HepG2 (cell line): Measurements from ENCODE around the gene KLF16. TPM values are rescaled to one million over a fixed set of nuclear protein-coding genes. Genes with fewer than 3 reads are reported as not detected.

ENCODE experiments used
- GABPB1 ChIP-seq: IDR thresholded peaks from 2 replicates; pipeline ENCODE4 v1.6.1; 2016; ENCODE audit warnings: mild to moderate bottlenecking, missing genetic modification reagents, moderate library complexity, missing compliant biosample characterization
- MZF1 ChIP-seq: sonication (generic); formaldehyde crosslinking; IDR thresholded peaks from 2 replicates; pipeline ENCODE4 v1.8.1; 2023; ENCODE audit warnings: mild to moderate bottlenecking, missing genetic modification reagents, borderline replicate concordance
- NFKBIZ ChIP-seq: IDR thresholded peaks from 2 replicates; pipeline ENCODE4 v1.6.1; 2018; ENCODE audit warnings: missing genetic modification reagents, missing compliant biosample characterization
- SMAD3 ChIP-seq: sonication (generic); formaldehyde crosslinking; IDR thresholded peaks from 2 replicates; pipeline ENCODE4 v1.4.0; 2020; ENCODE audit warnings: missing genetic modification reagents
- SP2 ChIP-seq: sonication (generic); formaldehyde crosslinking; IDR thresholded peaks from 2 replicates; pipeline ENCODE4 v1.5.1; 2020; ENCODE audit warnings: mild to moderate bottlenecking, missing genetic modification reagents
- ZBTB38 ChIP-seq: sonication (generic); formaldehyde crosslinking; IDR thresholded peaks from 2 replicates; pipeline ENCODE4 v1.5.1; 2020; ENCODE audit warnings: mild to moderate bottlenecking, missing genetic modification reagents
- ZNF670 ChIP-seq: sonication (generic); formaldehyde crosslinking; IDR thresholded peaks from 2 replicates; pipeline ENCODE4 v1.8.0; 2022; ENCODE audit warnings: mild to moderate bottlenecking, missing genetic modification reagents, borderline replicate concordance
- polyA plus RNA-seq, 8 experiments: library from polyadenylated mRNA; depleted of rRNA in 3 of 8; stranded (reverse) in 7 of 8; unstranded in 1 of 8; fragments of >200 nt; fragmentation: Illumina TruSeq in 4 of 8; extraction: Trizol in 4 of 8; gene quantifications; 2 replicates each; pipeline versions ENCODE4 v1.2.1 to v1.2.3, GENCODE V29; 2011 to 2016; ENCODE audit warnings: low read depth in 4 of 8, missing spikeins in 1 of 8, mixed read lengths in 1 of 8; ENCODE audit not compliant: insufficient read depth in 1 of 8
- total RNA-seq, 5 experiments: library from RNA; depleted of rRNA; stranded (reverse); fragments of >200 nt; fragmentation: Illumina TruSeq; extraction: Trizol; gene quantifications; 2 replicates each; pipeline ENCODE4 v1.2.3, GENCODE V29; 2016; ENCODE audit warnings: low read depth in 1 of 5
- TF ChIP-seq, protein P1 (sequence below): sonication (generic); formaldehyde crosslinking; conservative IDR thresholded peaks from 2 replicates; pipeline ENCODE4 v1.8.0; 2022; ENCODE audit warnings: mild to moderate bottlenecking, moderate library complexity, missing genetic modification reagents
- TF ChIP-seq, protein P2 (sequence below): sonication (generic); formaldehyde crosslinking; IDR thresholded peaks from 2 replicates; pipeline ENCODE4 v1.4.0; 2020; ENCODE audit warnings: missing genetic modification reagents, borderline replicate concordance
- TF ChIP-seq, protein P3 (sequence below): sonication (generic); formaldehyde crosslinking; IDR thresholded peaks from 2 replicates; pipeline ENCODE4 v1.4.0; 2020; ENCODE audit warnings: missing genetic modification reagents
- TF ChIP-seq, protein P4 (sequence below): sonication (generic); formaldehyde crosslinking; IDR thresholded peaks from 2 replicates; pipeline ENCODE4 v1.4.0; 2020; ENCODE audit warnings: missing genetic modification reagents, mild to moderate bottlenecking, borderline replicate concordance

The KLF16 gene
- total and polyA plus RNA-seq, 2 of the 13 experiments (the other 11 are each of a cell fraction or from before 2014, with no cell fraction given), result 3.5 to 6.7 TPM

DNA sequence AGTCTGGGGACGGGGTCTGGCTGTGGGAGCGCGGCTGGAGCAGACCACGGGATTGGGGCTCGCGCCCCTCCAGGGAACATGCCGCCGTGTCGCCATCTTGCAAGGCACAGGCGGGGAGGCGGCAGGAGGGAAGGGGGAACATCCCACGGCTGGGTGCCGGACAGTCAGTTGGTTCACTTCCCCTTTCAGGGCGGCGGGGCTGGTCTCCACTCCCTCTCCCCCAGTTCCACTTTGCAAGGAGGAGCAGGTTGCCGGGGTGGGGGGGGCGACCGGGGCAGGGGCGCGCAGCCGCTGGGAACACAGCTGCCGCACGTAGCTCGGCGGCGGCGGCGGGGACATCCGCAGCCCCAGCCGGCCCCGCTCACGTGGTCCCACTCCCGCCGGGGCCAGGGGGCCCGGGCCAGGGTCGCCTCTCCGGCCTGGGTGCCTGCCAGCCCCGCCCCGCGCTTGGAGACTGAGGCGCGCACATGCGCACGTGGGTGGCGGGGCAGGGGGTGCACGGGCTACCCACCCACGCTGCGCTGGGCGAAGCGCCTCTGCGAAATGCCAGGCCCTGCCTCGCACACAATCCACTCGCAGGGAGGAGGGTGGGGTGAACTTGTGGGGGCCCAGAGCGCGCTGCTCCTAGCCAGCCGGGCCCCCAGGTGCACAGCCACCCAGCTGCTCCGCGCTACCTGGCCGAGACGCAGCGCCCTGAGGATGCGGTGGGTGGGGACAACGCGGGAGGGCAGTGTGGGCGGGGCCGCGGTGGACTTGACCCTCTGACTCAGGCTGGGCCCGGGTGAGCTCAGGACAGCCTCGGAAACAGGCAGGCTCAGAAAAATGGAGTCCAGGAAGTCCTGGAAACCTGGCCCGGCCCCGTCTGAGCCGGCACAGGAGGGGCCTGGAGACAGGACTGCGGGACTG, 6.4 kb downstream of the KLF16 start (continued):
- TF ChIP-seq, protein P1, sequence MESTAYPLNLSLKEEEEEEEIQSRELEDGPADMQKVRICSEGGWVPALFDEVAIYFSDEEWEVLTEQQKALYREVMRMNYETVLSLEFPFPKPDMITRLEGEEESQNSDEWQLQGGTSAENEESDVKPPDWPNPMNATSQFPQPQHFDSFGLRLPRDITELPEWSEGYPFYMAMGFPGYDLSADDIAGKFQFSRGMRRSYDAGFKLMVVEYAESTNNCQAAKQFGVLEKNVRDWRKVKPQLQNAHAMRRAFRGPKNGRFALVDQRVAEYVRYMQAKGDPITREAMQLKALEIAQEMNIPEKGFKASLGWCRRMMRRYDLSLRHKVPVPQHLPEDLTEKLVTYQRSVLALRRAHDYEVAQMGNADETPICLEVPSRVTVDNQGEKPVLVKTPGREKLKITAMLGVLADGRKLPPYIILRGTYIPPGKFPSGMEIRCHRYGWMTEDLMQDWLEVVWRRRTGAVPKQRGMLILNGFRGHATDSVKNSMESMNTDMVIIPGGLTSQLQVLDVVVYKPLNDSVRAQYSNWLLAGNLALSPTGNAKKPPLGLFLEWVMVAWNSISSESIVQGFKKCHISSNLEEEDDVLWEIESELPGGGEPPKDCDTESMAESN, result no peak
- TF ChIP-seq, protein P2, sequence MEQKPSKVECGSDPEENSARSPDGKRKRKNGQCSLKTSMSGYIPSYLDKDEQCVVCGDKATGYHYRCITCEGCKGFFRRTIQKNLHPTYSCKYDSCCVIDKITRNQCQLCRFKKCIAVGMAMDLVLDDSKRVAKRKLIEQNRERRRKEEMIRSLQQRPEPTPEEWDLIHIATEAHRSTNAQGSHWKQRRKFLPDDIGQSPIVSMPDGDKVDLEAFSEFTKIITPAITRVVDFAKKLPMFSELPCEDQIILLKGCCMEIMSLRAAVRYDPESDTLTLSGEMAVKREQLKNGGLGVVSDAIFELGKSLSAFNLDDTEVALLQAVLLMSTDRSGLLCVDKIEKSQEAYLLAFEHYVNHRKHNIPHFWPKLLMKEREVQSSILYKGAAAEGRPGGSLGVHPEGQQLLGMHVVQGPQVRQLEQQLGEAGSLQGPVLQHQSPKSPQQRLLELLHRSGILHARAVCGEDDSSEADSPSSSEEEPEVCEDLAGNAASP, result peak; percentile 99
- TF ChIP-seq ZBTB38 (CRISPR knock-in tag) (peak; percentile 74), SP2 (no peak), MZF1 (CRISPR knock-in tag) (no peak), SMAD3 (CRISPR knock-in tag) (no peak), ZNF670 (CRISPR knock-in tag) (0 out of 2 replicates have a peak, but pooled peaks have one; percentile 31), GABPB1 (peak; percentile 66), NFKBIZ (CRISPR knock-in tag) (no peak)
- TF ChIP-seq, protein P3, sequence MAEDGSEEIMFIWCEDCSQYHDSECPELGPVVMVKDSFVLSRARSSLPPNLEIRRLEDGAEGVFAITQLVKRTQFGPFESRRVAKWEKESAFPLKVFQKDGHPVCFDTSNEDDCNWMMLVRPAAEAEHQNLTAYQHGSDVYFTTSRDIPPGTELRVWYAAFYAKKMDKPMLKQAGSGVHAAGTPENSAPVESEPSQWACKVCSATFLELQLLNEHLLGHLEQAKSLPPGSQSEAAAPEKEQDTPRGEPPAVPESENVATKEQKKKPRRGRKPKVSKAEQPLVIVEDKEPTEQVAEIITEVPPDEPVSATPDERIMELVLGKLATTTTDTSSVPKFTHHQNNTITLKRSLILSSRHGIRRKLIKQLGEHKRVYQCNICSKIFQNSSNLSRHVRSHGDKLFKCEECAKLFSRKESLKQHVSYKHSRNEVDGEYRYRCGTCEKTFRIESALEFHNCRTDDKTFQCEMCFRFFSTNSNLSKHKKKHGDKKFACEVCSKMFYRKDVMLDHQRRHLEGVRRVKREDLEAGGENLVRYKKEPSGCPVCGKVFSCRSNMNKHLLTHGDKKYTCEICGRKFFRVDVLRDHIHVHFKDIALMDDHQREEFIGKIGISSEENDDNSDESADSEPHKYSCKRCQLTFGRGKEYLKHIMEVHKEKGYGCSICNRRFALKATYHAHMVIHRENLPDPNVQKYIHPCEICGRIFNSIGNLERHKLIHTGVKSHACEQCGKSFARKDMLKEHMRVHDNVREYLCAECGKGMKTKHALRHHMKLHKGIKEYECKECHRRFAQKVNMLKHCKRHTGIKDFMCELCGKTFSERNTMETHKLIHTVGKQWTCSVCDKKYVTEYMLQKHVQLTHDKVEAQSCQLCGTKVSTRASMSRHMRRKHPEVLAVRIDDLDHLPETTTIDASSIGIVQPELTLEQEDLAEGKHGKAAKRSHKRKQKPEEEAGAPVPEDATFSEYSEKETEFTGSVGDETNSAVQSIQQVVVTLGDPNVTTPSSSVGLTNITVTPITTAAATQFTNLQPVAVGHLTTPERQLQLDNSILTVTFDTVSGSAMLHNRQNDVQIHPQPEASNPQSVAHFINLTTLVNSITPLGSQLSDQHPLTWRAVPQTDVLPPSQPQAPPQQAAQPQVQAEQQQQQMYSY (CRISPR knock-in tag), result peak; percentile 73; the same call in 1 of the 2 replicates
- TF ChIP-seq, protein P4, sequence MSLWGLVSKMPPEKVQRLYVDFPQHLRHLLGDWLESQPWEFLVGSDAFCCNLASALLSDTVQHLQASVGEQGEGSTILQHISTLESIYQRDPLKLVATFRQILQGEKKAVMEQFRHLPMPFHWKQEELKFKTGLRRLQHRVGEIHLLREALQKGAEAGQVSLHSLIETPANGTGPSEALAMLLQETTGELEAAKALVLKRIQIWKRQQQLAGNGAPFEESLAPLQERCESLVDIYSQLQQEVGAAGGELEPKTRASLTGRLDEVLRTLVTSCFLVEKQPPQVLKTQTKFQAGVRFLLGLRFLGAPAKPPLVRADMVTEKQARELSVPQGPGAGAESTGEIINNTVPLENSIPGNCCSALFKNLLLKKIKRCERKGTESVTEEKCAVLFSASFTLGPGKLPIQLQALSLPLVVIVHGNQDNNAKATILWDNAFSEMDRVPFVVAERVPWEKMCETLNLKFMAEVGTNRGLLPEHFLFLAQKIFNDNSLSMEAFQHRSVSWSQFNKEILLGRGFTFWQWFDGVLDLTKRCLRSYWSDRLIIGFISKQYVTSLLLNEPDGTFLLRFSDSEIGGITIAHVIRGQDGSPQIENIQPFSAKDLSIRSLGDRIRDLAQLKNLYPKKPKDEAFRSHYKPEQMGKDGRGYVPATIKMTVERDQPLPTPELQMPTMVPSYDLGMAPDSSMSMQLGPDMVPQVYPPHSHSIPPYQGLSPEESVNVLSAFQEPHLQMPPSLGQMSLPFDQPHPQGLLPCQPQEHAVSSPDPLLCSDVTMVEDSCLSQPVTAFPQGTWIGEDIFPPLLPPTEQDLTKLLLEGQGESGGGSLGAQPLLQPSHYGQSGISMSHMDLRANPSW (CRISPR knock-in tag), result no peak
